ENCODE results near the gene HNRNPA0. TPM values are rescaled to one million over a fixed set of nuclear protein-coding genes. Genes with fewer than 3 reads are reported as not detected.

Gene HNRNPA0
- polyA plus RNA-seq, 1 donor from 2014 or later: 80.3 TPM

DNA sequence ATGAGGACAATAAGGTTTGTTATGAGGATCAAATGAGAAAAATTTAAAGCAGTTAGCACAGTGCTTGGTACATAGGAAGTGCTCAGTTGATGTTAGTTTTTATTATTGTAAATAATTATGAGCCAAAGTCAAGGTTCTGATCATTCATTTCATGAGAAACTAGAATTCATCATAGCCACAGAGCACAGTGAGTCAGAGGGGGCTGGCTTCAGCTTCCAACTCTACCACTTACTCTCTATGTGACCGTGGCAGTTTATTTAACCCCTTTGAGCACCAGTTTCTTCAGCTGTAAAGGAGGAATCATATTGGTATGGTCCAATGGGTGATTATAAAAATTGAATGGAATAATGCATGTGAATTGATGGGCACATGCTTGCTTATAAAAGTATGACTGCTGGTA lies 57.7 kb downstream of the HNRNPA0 start:
- Histone ChIP-seq H3K27ac (ENCODE audit: low read length) (no peak overlapping the region), H3F3A (ENCODE audit: insufficient read depth, low read length, poor library complexity, severe bottlenecking) (no peaks in the 10 kb centered on the region)
- TF ChIP-seq, protein P1, sequence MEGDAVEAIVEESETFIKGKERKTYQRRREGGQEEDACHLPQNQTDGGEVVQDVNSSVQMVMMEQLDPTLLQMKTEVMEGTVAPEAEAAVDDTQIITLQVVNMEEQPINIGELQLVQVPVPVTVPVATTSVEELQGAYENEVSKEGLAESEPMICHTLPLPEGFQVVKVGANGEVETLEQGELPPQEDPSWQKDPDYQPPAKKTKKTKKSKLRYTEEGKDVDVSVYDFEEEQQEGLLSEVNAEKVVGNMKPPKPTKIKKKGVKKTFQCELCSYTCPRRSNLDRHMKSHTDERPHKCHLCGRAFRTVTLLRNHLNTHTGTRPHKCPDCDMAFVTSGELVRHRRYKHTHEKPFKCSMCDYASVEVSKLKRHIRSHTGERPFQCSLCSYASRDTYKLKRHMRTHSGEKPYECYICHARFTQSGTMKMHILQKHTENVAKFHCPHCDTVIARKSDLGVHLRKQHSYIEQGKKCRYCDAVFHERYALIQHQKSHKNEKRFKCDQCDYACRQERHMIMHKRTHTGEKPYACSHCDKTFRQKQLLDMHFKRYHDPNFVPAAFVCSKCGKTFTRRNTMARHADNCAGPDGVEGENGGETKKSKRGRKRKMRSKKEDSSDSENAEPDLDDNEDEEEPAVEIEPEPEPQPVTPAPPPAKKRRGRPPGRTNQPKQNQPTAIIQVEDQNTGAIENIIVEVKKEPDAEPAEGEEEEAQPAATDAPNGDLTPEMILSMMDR (IDR thresholded peaks at IDR 0.05; ENCODE audit: poor library complexity, severe bottlenecking): no peak
- no peak for TF ChIP-seq SMC3 (conservative IDR thresholded peaks at IDR 0.05; ENCODE audit: poor library complexity)
- no peak for TF ChIP-seq RAD21 (conservative IDR thresholded peaks at IDR 0.05)
- TF ChIP-seq EP300 (conservative IDR thresholded peaks at IDR 0.05; ENCODE audit: poor library complexity, severe bottlenecking): no peak
- no peak for TF ChIP-seq MXI1 (conservative IDR thresholded peaks at IDR 0.05; ENCODE audit: poor library complexity, severe bottlenecking)
- no peak for TF ChIP-seq POLR2AphosphoS5 (IDR thresholded peaks at IDR 0.05)
- no peak for TF ChIP-seq EZH2 (IDR thresholded peaks at IDR 0.05; ENCODE audit: borderline replicate concordance, insufficient read depth, low read length, poor library complexity, severe bottlenecking)
- TF ChIP-seq TAF1 (IDR thresholded peaks at IDR 0.05; ENCODE audit: low read depth): no peak
- TF ChIP-seq, protein P2, sequence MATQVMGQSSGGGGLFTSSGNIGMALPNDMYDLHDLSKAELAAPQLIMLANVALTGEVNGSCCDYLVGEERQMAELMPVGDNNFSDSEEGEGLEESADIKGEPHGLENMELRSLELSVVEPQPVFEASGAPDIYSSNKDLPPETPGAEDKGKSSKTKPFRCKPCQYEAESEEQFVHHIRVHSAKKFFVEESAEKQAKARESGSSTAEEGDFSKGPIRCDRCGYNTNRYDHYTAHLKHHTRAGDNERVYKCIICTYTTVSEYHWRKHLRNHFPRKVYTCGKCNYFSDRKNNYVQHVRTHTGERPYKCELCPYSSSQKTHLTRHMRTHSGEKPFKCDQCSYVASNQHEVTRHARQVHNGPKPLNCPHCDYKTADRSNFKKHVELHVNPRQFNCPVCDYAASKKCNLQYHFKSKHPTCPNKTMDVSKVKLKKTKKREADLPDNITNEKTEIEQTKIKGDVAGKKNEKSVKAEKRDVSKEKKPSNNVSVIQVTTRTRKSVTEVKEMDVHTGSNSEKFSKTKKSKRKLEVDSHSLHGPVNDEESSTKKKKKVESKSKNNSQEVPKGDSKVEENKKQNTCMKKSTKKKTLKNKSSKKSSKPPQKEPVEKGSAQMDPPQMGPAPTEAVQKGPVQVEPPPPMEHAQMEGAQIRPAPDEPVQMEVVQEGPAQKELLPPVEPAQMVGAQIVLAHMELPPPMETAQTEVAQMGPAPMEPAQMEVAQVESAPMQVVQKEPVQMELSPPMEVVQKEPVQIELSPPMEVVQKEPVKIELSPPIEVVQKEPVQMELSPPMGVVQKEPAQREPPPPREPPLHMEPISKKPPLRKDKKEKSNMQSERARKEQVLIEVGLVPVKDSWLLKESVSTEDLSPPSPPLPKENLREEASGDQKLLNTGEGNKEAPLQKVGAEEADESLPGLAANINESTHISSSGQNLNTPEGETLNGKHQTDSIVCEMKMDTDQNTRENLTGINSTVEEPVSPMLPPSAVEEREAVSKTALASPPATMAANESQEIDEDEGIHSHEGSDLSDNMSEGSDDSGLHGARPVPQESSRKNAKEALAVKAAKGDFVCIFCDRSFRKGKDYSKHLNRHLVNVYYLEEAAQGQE (IDR thresholded peaks at IDR 0.05; ENCODE audit: borderline replicate concordance): no peak

DNA sequence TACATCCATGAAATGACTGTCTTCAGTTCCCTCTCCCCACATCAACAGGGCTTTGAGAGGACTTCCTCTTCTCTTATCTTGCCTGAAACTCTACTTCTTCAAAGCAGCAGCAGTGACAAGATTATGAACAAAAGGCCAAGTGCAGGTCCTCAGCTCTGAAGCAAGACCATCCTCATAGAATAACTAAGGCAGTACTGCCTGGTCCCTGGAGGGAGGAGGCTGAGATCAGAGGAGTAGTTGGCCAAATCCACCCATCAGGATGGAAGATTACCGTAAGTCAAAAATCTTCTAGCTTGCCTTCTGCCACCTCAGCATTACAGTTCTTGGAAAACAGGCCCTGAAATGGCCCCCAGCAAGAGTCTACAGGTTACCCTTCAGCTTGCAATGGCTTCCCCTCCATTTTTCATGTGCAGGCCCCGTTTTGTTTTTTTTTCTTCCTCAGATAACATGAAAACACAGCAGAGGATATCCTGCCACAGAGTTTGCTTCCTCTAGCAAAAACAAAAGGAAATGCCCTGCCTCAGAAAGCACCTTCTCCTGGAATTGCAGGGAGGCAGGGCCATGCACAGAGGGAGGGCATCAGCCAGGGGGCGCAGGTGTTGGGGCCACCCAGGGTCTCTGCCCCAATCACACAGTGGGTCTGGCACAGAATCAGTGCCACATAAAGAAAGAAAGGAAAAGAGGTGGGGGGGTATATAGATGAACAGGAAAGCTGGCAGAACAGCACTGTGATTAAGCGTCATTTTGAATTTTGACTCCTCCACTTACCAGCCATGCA lies 58.3 kb downstream of the HNRNPA0 start:
- Histone ChIP-seq H3K27ac (ENCODE audit: low read length) (no peak overlapping the region), H3K36me3 (ENCODE audit: insufficient read depth, low read length) (no peaks in the 10 kb centered on the region), H3F3A (ENCODE audit: insufficient read depth, low read length, poor library complexity, severe bottlenecking) (no peaks in the 10 kb centered on the region), H3K9me3 (ENCODE audit: low read length) (no peaks in the 10 kb centered on the region), H3K79me2 (replicated peaks; ENCODE audit: insufficient read depth, low read length) (no peaks in the 10 kb centered on the region), H3K4me2 (ENCODE audit: low read length) (no peak overlapping the region), H3K9me2 (ENCODE audit: insufficient read depth, low read length) (no peaks in the 10 kb centered on the region), H2AFZ (ENCODE audit: low read depth, low read length) (no peak overlapping the region), H4K20me1 (ENCODE audit: insufficient read depth) (no peaks in the 10 kb centered on the region), H3K27me3 (ENCODE audit: insufficient read depth, low read depth, low read length) (no peaks in the 10 kb centered on the region), H3K9ac (ENCODE audit: low read length) (no peak overlapping the region), H3K4me3 (ENCODE audit: low read length) (no peak overlapping the region)
- no peak for TF ChIP-seq MXI1 (conservative IDR thresholded peaks at IDR 0.05; ENCODE audit: poor library complexity, severe bottlenecking)

More for the DNA sequence above, 57.7 kb downstream of the HNRNPA0 start:
- H2AFZ ChIP-seq (ENCODE audit: low read depth, low read length): no peak overlapping the region
- H3K9ac ChIP-seq (ENCODE audit: low read length): no peak overlapping the region
- H3K9me2 ChIP-seq (ENCODE audit: insufficient read depth, low read length): no peaks in the 10 kb centered on the region
- H3K4me3 ChIP-seq (ENCODE audit: low read length): no peak overlapping the region
- H3K9me3 ChIP-seq (ENCODE audit: low read length): no peaks in the 10 kb centered on the region
- H3K36me3 ChIP-seq (ENCODE audit: insufficient read depth, low read length): no peaks in the 10 kb centered on the region
- H3K27me3 ChIP-seq (ENCODE audit: insufficient read depth, low read depth, low read length): no peaks in the 10 kb centered on the region
- no peaks in the 10 kb centered on the region for H4K20me1 ChIP-seq (ENCODE audit: insufficient read depth)
- no peak overlapping the region for H3K4me2 ChIP-seq (ENCODE audit: low read length)
- H3K79me2 ChIP-seq (replicated peaks; ENCODE audit: insufficient read depth, low read length): no peaks in the 10 kb centered on the region

Other genes with a start within 250 kb of the HNRNPA0 start
- 10.9 and 12.9 TPM in 2 replicates for gene KLHL3, start 18.3 kb downstream of the HNRNPA0 start, polyA plus RNA-seq
- gene MYOT, start 113.5 kb upstream of the HNRNPA0 start, polyA plus RNA-seq: not detected in 2 replicates
- gene PKD2L2, start 135.1 kb upstream of the HNRNPA0 start, polyA plus RNA-seq: not detected in 2 replicates